Body of pancreas (tissue), 4 donors: ENCODE measurements around the gene HPS6. TPM values are rescaled to one million over a fixed set of nuclear protein-coding genes. Genes with fewer than 3 reads are reported as not detected.

ENCODE experiments used
- ATAC-seq: fragments of 150-250 bp; one replicate; pipeline ENCODE4 v1.9.1; 2016
- DNase-seq, 4 donors: peaks; one replicate each; pipeline ENCODE4 v3.0.0-alpha.2; 2019
- H3K27ac ChIP-seq, 4 donors: fragments of 200-600 bp; sonication (generic); 1 replicate in 3 of 4; 2 replicates in 1 of 4; pipeline versions ENCODE4 v1.5.1 to v1.6.1; 2016 to 2019; ENCODE audit warnings: mild to moderate bottlenecking in 1 of 4, mixed read lengths in 1 of 4, moderate library complexity in 1 of 4
- H3K27me3 ChIP-seq, 2 donors: fragments of 200-600 bp; sonication (generic); one replicate each; pipeline ENCODE4 v1.6.0; 2016; ENCODE audit warnings: mild to moderate bottlenecking in 1 of 2
- H3K36me3 ChIP-seq, 2 donors: fragments of 200-600 bp; sonication (generic); replicated peaks in 1 of 2; 2 replicates each; pipeline ENCODE4 v1.5.1; 2016; ENCODE audit warnings: low read depth in 2 of 2; ENCODE audit not compliant: insufficient read depth in 1 of 2
- H3K4me1 ChIP-seq: fragments of 200-600 bp; sonication (generic); one replicate; pipeline ENCODE4 v1.6.0; 2016
- H3K4me3 ChIP-seq, 2 donors: fragments of 200-600 bp; sonication (generic); 1 replicate in 1 of 2; 2 replicates in 1 of 2; pipeline ENCODE4 v1.5.1; 2016 to 2019
- H3K9me3 ChIP-seq, 3 donors: fragments of 200-600 bp; sonication (generic); 1 replicate in 2 of 3; 2 replicates in 1 of 3; pipeline ENCODE4 v1.5.1; 2016
- CTCF ChIP-seq, 7 experiments: fragments of 450-650 bp in 4 of 7; fragments of 200-600 bp in 3 of 7; sonication (generic) in 3 of 7; IDR thresholded peaks; one replicate each; pipeline ENCODE4 v1.5.1; 2016 to 2019; ENCODE audit warnings: antibody characterized with exemption in 7 of 7
- POLR2A ChIP-seq, 3 donors: fragments of 450-650 bp; IDR thresholded peaks; one replicate each; pipeline ENCODE4 v1.6.1; 2016; ENCODE audit warnings: antibody characterized with exemption in 3 of 3, mild to moderate bottlenecking in 2 of 3
- WGBS, 2 donors: methylation state at CpG; one replicate each; pipeline ENCODE4 v1.1.5; 2017; 5-methylcytosine and 5-hydroxymethylcytosine counted together
- intact Hi-C: fragments of 100-400 bp; cut with DNase I; formaldehyde crosslinking; loops from one replicate; pipeline ENCODE4 v1.15.1; 2023
- total RNA-seq, 2 donors: library from RNA; depleted of rRNA; stranded (reverse); fragments of >200 nt; gene quantifications; one replicate each; pipeline ENCODE4 v1.1.0, GENCODE V29; 2016

Gene HPS6
- total RNA-seq, 2 donors from 2014 or later = 16.6 to 33.0 TPM

- Histone ChIP-seq H3K27me3 (no peaks in the 10 kb centered on the region), H3K4me1 (no peaks in the 10 kb centered on the region), H3K36me3 (peaks cover 10 to 29% of the 10 kb centered on the region in 2 donors), H3K4me3 (no peak overlapping the region), H3K27ac (no peak overlapping the region), H3K9me3 (no peaks in the 10 kb centered on the region)
- TF ChIP-seq POLR2A (IDR thresholded peaks at IDR 0.05) = no peak
- TF ChIP-seq CTCF (IDR thresholded peaks at IDR 0.05) = no peak
- WGBS, 2 donors = 84 to 94% methylated on average over 2 of the region's 2 CpGs
- DNase-seq = no peak
- intact Hi-C loops = no loop called here
- no peak for ATAC-seq
These were observed 41.8 kb downstream of the HPS6 start for GRCh38 chr10:102106998-102107397.

- H3K4me3 ChIP-seq = no peak overlapping the region
- intact Hi-C loops = no loop called here
- ATAC-seq (no peak), DNase-seq (no peak)
- WGBS, 2 donors = 89 to 90% methylated on average over 23 to 24 of the region's 24 CpGs
- TF ChIP-seq CTCF (IDR thresholded peaks at IDR 0.05) = no peak
- TF ChIP-seq POLR2A (IDR thresholded peaks at IDR 0.05) = no peak
- no peaks in the 10 kb centered on the region for H3K27me3 ChIP-seq
- H3K36me3 ChIP-seq = peaks cover 10 to 29% of the 10 kb centered on the region in 2 donors
- H3K4me1 ChIP-seq = peaks cover 19% of the 10 kb centered on the region
- H3K9me3 ChIP-seq = no peaks in the 10 kb centered on the region
- no peak overlapping the region for H3K27ac ChIP-seq
These were observed 44.3 kb downstream of the HPS6 start for GRCh38 chr10:102109166-102110116.

GRCh38 chr10:102111276-102111675 is 46.1 kb downstream of the HPS6 start:
- TF ChIP-seq CTCF (IDR thresholded peaks at IDR 0.05) (no peak), POLR2A (IDR thresholded peaks at IDR 0.05) (no peak)
- Histone ChIP-seq H3K27ac (no peak overlapping the region), H3K4me1 (peaks cover 33% of the 10 kb centered on the region), H3K36me3 (peaks cover 10 to 29% of the 10 kb centered on the region in 2 donors), H3K27me3 (no peaks in the 10 kb centered on the region), H3K9me3 (no peaks in the 10 kb centered on the region), H3K4me3 (no peak overlapping the region)
- DNase-seq (no peak), ATAC-seq (no peak)
- WGBS, 2 donors = 93 to 95% methylated on average over 12 of the region's 12 CpGs
- intact Hi-C loops = no loop called here

- Histone ChIP-seq H3K27ac (no peak overlapping the region), H3K4me3 (no peak overlapping the region), H3K36me3 (peaks cover 10 to 29% of the 10 kb centered on the region in 2 donors), H3K4me1 (peaks cover 43% of the 10 kb centered on the region), H3K27me3 (no peaks in the 10 kb centered on the region), H3K9me3 (no peaks in the 10 kb centered on the region)
- no peak for ATAC-seq
- no peak for DNase-seq
- WGBS, 2 donors = 44 to 52% methylated on average over 3 of the region's 3 CpGs
- intact Hi-C loops = no loop called here
- TF ChIP-seq POLR2A (IDR thresholded peaks at IDR 0.05) (no peak), CTCF (IDR thresholded peaks at IDR 0.05) (no peak)
These were observed 47.2 kb downstream of the HPS6 start for GRCh38 chr10:102112210-102112817.
